NCI-H345 (cell line): ENCODE measurements around the gene LSS.

Experiments
- DNase-seq: peaks from one replicate; lab custom pipeline; 2025; lab: John Stamatoyannopoulos, UW

LSS gene

GRCh38 chr21:46228345-46229051, at the start of gene LSS:
LSS (minus strand) TSS chr21:46228774; CDS start chr21:46228745, 29 bp downstream.
- peak; percentile 99 for DNase-seq

- no peak for DNase-seq
These were observed 46.3 kb upstream of the LSS start for GRCh38 chr21:46274797-46275390.

GRCh38 chr21:46273341-46273740, 44.8 kb upstream of the LSS start:
- no peak for DNase-seq

DNA sequence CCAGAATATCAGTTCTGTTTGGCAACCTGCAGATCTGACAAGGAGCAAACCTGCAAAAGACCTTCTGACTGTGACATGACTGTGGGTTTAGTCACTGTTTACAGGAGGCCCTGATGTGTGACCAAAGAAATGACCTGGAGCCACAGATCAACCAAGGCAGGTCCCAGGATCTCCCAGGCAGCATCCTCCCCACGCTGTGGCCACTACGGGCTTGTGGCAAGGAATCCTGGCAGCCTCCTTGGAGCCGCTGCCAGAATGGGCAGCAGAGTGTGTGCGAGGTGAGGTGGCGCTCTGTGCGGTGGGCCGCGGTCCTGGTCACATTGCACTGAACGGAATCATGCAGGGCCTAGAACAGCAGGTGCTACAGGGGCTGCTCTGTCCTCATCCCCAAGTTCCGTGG, 40.9 kb upstream of the LSS start:
- no peak for DNase-seq

DNA sequence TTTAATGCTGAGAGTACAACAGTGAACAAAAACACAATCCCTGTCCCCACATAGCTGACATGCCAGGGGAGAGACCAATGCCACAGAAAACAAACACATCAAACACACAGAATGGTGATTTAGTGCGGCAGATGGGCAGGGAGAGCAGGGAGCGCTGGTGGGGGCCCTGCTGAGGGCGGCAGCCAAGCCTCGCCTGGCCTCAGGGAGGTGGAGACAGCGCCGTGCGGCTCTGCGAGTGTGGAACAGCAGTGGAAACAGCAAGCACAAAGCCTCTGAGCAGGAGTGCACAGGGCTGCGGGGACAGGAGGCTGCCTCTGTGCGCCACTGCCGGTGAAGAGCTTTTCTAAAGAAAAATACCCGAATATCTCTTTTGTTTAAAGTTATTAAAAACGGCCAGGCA, 39.8 kb upstream of the LSS start:
- DNase-seq = no peak

DNA sequence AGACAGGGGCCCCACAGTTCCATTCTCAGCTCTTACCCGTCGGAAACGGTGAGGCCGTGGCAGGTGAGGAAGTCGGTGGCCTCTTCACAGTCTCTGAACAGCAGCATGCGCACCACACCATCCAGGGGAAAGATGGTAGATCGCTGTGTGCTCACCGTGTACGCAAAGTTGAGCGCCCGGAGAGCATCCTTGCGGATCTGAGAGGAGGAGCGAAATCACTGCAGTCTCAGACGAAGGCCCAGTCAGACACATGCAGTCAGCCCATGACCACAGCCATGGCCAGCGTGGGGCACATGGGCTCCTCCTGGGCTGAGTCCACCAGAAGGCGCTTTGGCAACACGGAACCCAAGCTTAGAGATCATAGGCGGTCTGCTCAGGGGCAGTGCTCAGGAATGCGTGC, 38.4 kb upstream of the LSS start:
- DNase-seq = no peak

DNA sequence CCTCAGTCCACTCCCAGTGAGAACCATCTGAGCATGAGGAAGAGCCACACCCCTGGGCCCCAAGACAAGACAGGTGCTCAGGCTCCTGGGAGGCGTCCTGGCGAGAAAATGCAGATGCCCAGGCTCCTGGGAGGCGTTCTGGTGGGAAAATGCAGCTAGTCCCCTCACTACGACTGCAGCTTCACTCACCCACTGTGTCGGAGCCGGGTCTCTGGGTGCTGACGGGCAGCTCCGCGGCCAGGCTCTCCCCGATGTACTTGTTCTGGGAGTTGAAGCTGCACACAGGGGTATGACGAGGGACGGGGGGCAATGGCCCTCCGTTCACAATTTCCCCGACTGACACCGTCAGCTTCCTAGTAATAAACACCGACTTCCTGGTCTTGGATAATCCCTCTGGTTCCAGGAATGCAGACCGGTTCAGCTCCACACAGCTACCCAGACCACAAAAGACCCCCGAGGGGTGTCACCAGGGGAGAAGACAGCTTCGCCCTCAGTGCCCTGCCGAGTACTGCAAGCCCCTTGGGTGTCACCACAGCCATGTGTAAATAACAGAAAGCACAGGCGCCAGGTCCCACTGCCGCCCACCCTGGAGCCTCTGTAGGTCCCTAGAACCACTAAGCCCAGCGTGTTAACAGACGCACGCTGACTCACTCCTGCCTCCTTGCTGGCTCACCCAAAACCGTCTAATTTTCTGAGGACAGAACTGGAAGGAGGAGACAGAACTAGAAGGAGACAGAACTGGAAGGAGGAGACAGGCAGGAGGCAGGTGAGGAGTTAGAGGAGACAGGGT, 37.4 kb upstream of the LSS start:
- DNase-seq = no peak

DNA sequence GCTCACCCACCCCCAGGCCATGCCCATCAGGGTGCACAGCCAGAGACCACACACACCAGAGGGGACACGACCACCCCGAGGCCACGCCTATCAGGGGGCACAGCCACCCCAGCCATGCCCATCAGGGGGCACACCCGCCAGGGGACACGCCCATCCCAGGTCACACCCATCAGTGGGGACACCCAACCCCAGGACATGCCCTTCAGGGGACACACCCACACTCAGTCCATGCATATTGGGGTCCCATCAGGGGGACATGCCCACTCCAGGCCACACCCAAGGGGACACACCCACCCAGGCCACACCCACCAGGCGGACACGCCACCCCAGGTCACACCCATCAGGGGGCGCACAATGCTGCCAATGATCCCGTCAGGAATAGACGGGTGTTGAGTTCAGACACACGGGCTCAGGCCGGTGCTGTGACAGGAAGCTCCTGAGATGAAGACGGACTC, 36.1 kb upstream of the LSS start:
- DNase-seq = no peak

- no peak for DNase-seq
These were observed 35.6 kb upstream of the LSS start for GRCh38 chr21:46264046-46264689.

- no peak for DNase-seq
These were observed 28.0 kb upstream of the LSS start for GRCh38 chr21:46256501-46256994.

GRCh38 chr21:46255758-46256337, 27.3 kb upstream of the LSS start:
- DNase-seq = no peak

DNA sequence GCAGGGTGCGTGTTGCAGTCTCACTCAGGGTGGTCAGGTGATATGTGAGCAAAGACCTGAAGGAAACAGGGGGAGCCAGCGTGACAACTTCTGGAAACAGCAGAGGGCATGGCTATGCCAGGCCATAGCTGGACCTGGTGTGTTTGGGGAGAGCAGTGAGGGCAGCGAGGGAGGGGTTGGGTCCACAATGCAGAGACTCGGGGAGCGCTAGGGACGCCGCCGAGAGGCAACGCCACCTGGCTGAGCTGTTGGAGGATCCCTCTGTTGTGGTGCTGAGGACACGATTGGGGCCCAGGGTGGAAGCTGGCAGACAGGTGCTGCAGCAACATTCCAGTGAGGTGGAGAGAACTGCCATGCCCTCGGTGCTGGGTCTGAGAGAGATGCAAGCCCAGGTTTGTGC, 26.6 kb upstream of the LSS start:
- no peak for DNase-seq

DNA sequence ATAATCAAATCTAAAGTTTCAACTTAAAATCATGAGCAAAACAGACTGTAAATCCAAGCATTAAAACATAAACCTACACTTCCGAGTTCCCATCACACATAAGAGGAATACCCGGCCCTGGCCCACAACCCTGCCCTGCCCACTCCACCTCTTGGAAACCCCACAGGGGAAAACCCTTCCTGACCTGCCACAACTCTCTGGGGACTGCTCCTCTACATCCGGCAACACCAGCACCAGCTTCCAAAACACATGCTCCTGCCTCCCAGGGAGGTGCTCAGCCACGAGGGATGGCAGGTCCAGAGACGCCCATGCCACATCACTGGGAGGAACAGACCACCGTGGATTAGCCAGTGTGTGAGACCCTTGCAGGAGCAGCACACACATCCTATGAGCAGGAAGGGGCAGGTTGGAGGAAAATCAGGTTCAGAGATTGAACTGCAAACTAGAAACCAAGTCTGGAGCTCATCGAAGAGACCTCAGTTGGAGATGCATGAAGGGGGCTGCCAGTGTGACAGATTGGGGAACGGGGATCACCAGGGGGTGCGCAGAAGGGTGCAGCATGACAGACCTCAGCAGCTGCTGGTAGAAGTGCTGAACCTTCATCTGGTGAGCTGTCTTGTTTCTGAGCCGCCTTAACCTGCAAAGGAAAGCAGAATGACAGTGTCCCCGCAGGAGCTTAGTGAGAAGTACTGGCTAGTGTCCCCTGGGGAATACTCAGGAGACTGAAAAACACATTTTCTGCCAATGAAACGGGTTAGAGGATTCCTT, 25.8 kb upstream of the LSS start:
- DNase-seq = no peak

- no peak for DNase-seq
These were observed 25.1 kb upstream of the LSS start for GRCh38 chr21:46253610-46254124.

DNA sequence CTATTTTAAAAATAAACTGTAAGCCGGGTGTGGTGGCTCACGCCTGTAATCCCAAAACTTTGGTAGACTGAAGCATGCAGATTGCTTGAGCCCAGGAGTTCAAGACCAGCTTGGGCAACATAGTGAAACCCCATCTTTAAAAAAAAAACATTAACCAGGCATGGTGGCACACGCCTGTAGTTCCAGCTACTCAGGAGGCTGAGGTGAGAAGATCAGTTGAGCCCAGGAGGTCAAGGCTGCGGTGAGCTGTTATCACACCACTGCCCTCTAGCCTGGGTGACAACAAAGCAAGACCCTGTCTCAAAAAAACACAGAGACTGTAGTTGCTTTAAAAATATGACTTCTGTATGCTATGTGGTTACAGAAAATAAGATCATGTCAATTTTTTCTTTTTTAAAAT, 24.3 kb upstream of the LSS start:
- no peak for DNase-seq

DNA sequence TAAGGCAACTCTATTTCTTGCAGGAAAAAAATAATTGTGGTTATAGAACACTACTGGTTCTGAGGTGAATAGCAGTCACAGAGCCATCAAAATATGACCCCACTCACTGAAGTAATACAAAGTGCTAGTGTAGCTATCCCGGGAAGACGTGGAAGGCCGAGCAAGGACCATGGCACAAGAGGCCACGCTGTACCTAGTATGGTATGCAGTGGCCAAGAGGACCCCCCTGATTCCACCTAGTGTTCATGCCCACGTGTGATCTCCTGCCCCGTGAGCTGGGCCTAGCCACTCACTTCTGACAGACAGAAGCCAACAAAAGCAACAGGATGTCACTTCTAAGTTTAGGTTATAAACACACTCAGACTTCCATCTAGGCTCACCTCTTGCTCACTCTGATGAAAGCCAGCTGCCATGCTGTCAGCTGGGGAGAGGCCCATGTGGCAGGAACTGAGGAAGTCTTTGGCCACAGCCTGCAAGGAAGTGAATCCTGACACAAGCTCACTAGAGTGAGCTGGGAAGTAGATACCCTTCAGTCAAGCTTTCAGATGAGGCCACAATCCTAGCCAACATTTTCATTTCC, 21.7 kb upstream of the LSS start:
- DNase-seq = no peak

GRCh38 chr21:46248827-46249226, 20.3 kb upstream of the LSS start:
- no peak for DNase-seq

- no peak for DNase-seq
These were observed 19.8 kb upstream of the LSS start for GRCh38 chr21:46248422-46248782.

DNA sequence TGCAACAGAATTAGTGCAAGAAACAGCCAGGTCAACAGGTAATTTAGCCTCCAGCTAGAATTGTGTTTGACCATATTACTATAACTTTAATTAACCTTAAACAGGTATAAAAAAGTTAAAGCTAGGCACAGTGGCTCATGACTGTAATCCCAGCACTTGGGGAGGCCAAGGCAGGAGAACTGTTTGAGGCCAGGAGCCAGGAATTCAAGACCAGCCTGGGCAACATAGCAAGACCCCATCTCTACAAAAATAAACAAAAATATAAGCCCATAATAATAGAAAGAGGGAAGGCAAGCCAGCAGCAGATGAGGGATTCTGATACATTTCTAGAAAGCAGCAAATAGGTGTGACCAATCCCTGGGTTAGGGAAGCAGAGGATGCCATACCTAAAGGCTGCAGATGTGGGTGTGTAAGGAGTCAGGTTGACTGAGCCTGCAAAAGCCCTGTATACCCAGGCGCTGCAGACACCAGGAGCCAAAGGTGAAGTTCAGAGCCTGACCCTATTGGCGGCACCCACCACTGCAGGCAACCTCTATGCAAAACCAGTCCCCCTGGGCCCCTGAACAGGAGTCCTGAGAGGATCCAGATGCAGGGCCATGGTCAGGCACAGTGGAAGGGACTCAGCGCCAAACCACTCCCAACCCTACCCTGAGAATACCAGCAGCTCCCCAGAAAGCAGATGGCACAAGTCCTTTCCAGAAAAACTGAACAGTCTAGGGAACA, 19.3 kb upstream of the LSS start:
- DNase-seq = no peak

GRCh38 chr21:46246345-46246744, 17.8 kb upstream of the LSS start:
- DNase-seq = no peak
